Mesendoderm (in vitro differentiated cells): ENCODE data around the gene IFI16.
"Not testable (repeated sequence)": the region's sequence is repeated elsewhere in the genome, so short reads cannot be mapped to it uniquely, and the experiment has no call there.

Experiments used
- DNase-seq: peaks from one replicate; pipeline ENCODE4 v3.0.0; 2013
- H2AK5ac ChIP-seq: 2 replicates; pipeline ENCODE4 v1.6.1; 2013; ENCODE audit warnings: low read length, inconsistent platforms
- H2BK120ac ChIP-seq: 2 replicates; pipeline ENCODE4 v1.6.1; 2013; ENCODE audit warnings: low read depth, mild to moderate bottlenecking, low read length, moderate library complexity, mixed read lengths
- H2BK15ac ChIP-seq: replicated peaks from 2 replicates; pipeline ENCODE4 v1.6.1; 2013; ENCODE audit warnings: low read depth, mild to moderate bottlenecking, moderate library complexity
- H2BK5ac ChIP-seq: 2 replicates; pipeline ENCODE4 v1.6.1; 2013; ENCODE audit warnings: low read length, inconsistent platforms
- H3K18ac ChIP-seq: 2 replicates; pipeline ENCODE4 v1.6.1; 2013; ENCODE audit warnings: mild to moderate bottlenecking, low read length, mixed read lengths
- H3K23ac ChIP-seq: one replicate; pipeline ENCODE4 v1.6.1; 2013; ENCODE audit warnings: low read length
- H3K27ac ChIP-seq: 2 replicates; pipeline ENCODE4 v1.5.1; 2013; ENCODE audit warnings: low read depth, mild to moderate bottlenecking, inconsistent platforms, low read length, moderate library complexity
- H3K27me3 ChIP-seq: 2 replicates; pipeline ENCODE4 v1.6.1; 2013; ENCODE audit warnings: low read length, control low read depth, mild to moderate bottlenecking, inconsistent platforms; ENCODE audit not compliant: insufficient read depth, poor library complexity
- H3K36me3 ChIP-seq: 2 replicates; pipeline ENCODE4 v1.6.1; 2013; ENCODE audit warnings: low read length, inconsistent platforms; ENCODE audit not compliant: control insufficient read depth, insufficient read depth
- H3K4ac ChIP-seq: one replicate; pipeline ENCODE4 v1.6.1; 2013; ENCODE audit warnings: low read depth, mild to moderate bottlenecking, low read length, moderate library complexity
- H3K4me1 ChIP-seq: 2 replicates; pipeline ENCODE4 v1.6.1; 2013; ENCODE audit warnings: low read depth, low read length, inconsistent platforms; ENCODE audit not compliant: control insufficient read depth
- H3K4me2 ChIP-seq: 2 replicates; pipeline ENCODE4 v1.6.1; 2013; ENCODE audit warnings: low read length
- H3K4me3 ChIP-seq: 2 replicates; pipeline ENCODE4 v1.5.1; 2013; ENCODE audit warnings: mild to moderate bottlenecking, low read length
- H3K56ac ChIP-seq: one replicate; pipeline ENCODE4 v1.6.1; 2013; ENCODE audit warnings: low read length
- H3K79me1 ChIP-seq: 2 replicates; pipeline ENCODE4 v1.6.1; 2013; ENCODE audit warnings: low read length, inconsistent platforms
- H3K79me2 ChIP-seq: 2 replicates; pipeline ENCODE4 v1.6.1; 2013; ENCODE audit warnings: mild to moderate bottlenecking, low read length; ENCODE audit not compliant: control insufficient read depth, insufficient read depth
- H3K9ac ChIP-seq: 2 replicates; pipeline ENCODE4 v1.6.1; 2013; ENCODE audit warnings: low read length, inconsistent platforms
- H4K5ac ChIP-seq: one replicate; pipeline ENCODE4 v1.6.1; 2013; ENCODE audit warnings: low read length
- H4K8ac ChIP-seq: one replicate; pipeline ENCODE4 v1.6.1; 2013; ENCODE audit warnings: low read depth, mild to moderate bottlenecking, control low read depth, low read length, moderate library complexity
- WGBS: extraction: QIAGEN DNeasy Blood & Tissue Kit; methylation state at CpG from one replicate; pipeline ENCODE4 v1.1.7; 2013; ENCODE audit warnings: low lambda C conversion rate, missing lambda C conversion rate; ENCODE audit not compliant: insufficient coverage; ENCODE audit errors: extremely low coverage; 5-methylcytosine and 5-hydroxymethylcytosine counted together

IFI16 gene

DNA sequence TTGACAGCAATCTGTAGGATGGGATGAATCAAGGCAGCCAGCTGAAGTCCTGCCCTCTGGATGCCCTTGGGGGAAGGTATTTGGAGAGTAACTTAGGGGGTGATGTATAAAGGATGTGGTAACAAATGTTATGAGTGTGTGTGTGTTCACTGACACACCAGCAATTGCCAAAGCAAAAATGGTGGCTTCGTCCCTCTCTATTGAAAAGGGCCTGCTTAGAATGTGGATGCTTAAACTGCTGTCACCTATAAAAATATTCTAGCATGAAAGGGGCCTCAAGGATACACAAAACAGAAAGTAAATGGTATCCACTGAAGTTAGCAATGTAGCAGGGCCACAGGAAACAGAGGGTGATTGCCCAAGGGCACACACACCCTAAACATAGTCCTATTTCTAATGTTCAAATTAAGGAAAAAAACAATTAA is 81.9 kb downstream of the IFI16 start:
- Histone ChIP-seq H3K9ac (no peak overlapping the region), H3K4ac (no peak overlapping the region), H3K18ac (no peak overlapping the region), H3K27ac (no peak overlapping the region), H3K27me3 (no peaks in the 10 kb centered on the region), H3K79me2 (no peaks in the 10 kb centered on the region), H3K79me1 (no peaks in the 10 kb centered on the region), H4K8ac (no peak overlapping the region), H2BK120ac (no peak overlapping the region), H3K23ac (no peak overlapping the region), H3K4me1 (no peaks in the 10 kb centered on the region), H2AK5ac (no peak overlapping the region), H3K36me3 (no peaks in the 10 kb centered on the region), H4K5ac (no peak overlapping the region), H2BK5ac (no peak overlapping the region), H2BK15ac (no peak overlapping the region), H3K4me3 (no peak overlapping the region), H3K56ac (no peak overlapping the region), H3K4me2 (no peak overlapping the region)
- DNase-seq, result no peak
- WGBS, result no CpG with 5 or more reads among the region's 1 CpG

GRCh38 chr1:159092036-159092760 is 82.5 kb downstream of the IFI16 start:
- no peak for DNase-seq
- H3K4me2 ChIP-seq, result no peak overlapping the region
- no CpG with 5 or more reads among the region's 3 CpGs for WGBS
- H2BK15ac ChIP-seq, result no peak overlapping the region
- H3K23ac ChIP-seq, result no peak overlapping the region
- H3K18ac ChIP-seq, result no peak overlapping the region
- H3K4me1 ChIP-seq, result no peaks in the 10 kb centered on the region
- no peaks in the 10 kb centered on the region for H3K79me1 ChIP-seq
- H3K4ac ChIP-seq, result no peak overlapping the region
- no peak overlapping the region for H3K56ac ChIP-seq
- no peak overlapping the region for H3K9ac ChIP-seq
- H4K5ac ChIP-seq, result no peak overlapping the region
- no peak overlapping the region for H3K27ac ChIP-seq
- no peak overlapping the region for H3K4me3 ChIP-seq
- H3K36me3 ChIP-seq, result no peaks in the 10 kb centered on the region
- H3K27me3 ChIP-seq, result no peaks in the 10 kb centered on the region
- H2BK5ac ChIP-seq, result no peak overlapping the region
- no peaks in the 10 kb centered on the region for H3K79me2 ChIP-seq
- H2AK5ac ChIP-seq, result no peak overlapping the region
- H2BK120ac ChIP-seq, result no peak overlapping the region
- H4K8ac ChIP-seq, result no peak overlapping the region

DNA sequence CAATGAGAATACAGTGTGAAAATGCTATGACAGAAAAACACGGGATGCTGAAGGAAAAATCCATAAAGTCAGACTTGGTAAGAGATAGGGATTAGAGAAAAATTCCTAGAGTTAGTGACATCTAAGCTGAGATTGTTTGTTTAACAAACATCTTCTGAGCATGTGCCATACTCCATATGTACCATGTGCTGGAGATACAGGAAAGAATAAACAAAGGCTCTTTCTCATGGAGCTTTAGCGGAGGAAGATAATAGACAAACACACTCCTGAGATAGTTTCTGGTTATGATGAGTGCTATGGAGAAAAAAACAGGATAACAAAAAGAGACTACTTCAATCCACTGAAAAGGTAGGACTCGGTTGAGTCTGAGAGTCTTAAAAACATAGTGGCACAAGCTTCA is 88.9 kb downstream of the IFI16 start:
- Histone ChIP-seq H3K23ac (no peak overlapping the region), H3K27ac (no peak overlapping the region), H2AK5ac (no peak overlapping the region), H3K4me3 (no peak overlapping the region), H3K18ac (no peak overlapping the region), H3K27me3 (no peaks in the 10 kb centered on the region), H3K79me2 (no peaks in the 10 kb centered on the region), H2BK5ac (no peak overlapping the region), H4K8ac (no peak overlapping the region), H2BK15ac (no peak overlapping the region), H3K79me1 (no peaks in the 10 kb centered on the region), H3K36me3 (no peaks in the 10 kb centered on the region), H3K4me1 (no peaks in the 10 kb centered on the region), H3K56ac (no peak overlapping the region), H3K4ac (no peak overlapping the region), H4K5ac (no peak overlapping the region), H3K9ac (no peak overlapping the region), H3K4me2 (no peak overlapping the region), H2BK120ac (no peak overlapping the region)
- WGBS, result no CpG with 5 or more reads among the region's 3 CpGs
- DNase-seq, result no peak

DNA sequence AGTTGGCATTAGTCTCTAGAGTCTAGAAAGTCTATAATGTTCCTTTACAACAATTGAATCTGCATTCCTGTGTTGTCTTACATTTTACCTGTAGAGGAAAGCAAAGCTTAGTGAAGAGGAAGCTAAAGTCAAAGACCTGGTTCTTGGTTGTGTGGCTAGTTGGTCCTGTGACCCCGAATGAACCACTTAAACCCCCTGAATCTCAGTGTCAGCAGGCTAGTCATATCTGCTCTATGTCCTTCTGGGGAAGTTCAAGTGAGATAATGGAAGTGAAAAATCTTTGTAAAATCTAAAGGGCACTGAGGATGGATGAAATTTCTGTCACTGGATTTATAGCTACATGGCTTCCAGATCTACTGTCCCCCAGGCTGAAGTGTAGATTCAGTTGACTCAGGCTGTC is 90.9 kb downstream of the IFI16 start:
- H3K79me1 ChIP-seq, result no peaks in the 10 kb centered on the region
- H4K8ac ChIP-seq, result no peak overlapping the region
- no peak overlapping the region for H2BK15ac ChIP-seq
- no peak overlapping the region for H3K18ac ChIP-seq
- no peak overlapping the region for H3K9ac ChIP-seq
- no peaks in the 10 kb centered on the region for H3K4me1 ChIP-seq
- no peaks in the 10 kb centered on the region for H3K79me2 ChIP-seq
- no peak overlapping the region for H4K5ac ChIP-seq
- H3K27me3 ChIP-seq, result no peaks in the 10 kb centered on the region
- H2BK120ac ChIP-seq, result no peak overlapping the region
- DNase-seq, result no peak
- no peak overlapping the region for H3K27ac ChIP-seq
- H3K4ac ChIP-seq, result no peak overlapping the region
- no peak overlapping the region for H3K4me3 ChIP-seq
- no peak overlapping the region for H3K56ac ChIP-seq
- H2AK5ac ChIP-seq, result no peak overlapping the region
- H3K23ac ChIP-seq, result no peak overlapping the region
- no peak overlapping the region for H3K4me2 ChIP-seq
- WGBS, result no CpG with 5 or more reads among the region's 1 CpG
- H2BK5ac ChIP-seq, result no peak overlapping the region
- H3K36me3 ChIP-seq, result no peaks in the 10 kb centered on the region

GRCh38 chr1:159103021-159103420 is 93.3 kb downstream of the IFI16 start:
- not testable (repeated sequence) for H3K4me1 ChIP-seq, H2BK120ac ChIP-seq, H3K4ac ChIP-seq, H3K36me3 ChIP-seq, H3K4me3 ChIP-seq, H3K79me1 ChIP-seq, H3K27ac ChIP-seq, H3K56ac ChIP-seq, H3K9ac ChIP-seq, H3K4me2 ChIP-seq, H2AK5ac ChIP-seq, H3K79me2 ChIP-seq, H3K18ac ChIP-seq, H3K27me3 ChIP-seq, H2BK5ac ChIP-seq, H4K8ac ChIP-seq, H3K23ac ChIP-seq, H4K5ac ChIP-seq, DNase-seq, H2BK15ac ChIP-seq
- no CpG with 5 or more reads among the region's 3 CpGs for WGBS
